Lower leg skin (tissue), 3 donors: ENCODE results near the gene ZNF778.

Source experiments
- POLR2A ChIP-seq, 2 donors: fragments of 450-650 bp; IDR thresholded peaks; one replicate each; pipeline ENCODE4 v1.6.1; 2016 to 2017; ENCODE audit warnings: antibody characterized with exemption in 2 of 2, mild to moderate bottlenecking in 1 of 2, moderate library complexity in 1 of 2
- TF ChIP-seq, protein P1 (sequence below), 3 donors: fragments of 450-650 bp; IDR thresholded peaks; one replicate each; pipeline ENCODE4 v1.5.1; 2016; ENCODE audit warnings: antibody characterized with exemption in 3 of 3, mild to moderate bottlenecking in 3 of 3, moderate library complexity in 2 of 3

- TF ChIP-seq, protein P1, sequence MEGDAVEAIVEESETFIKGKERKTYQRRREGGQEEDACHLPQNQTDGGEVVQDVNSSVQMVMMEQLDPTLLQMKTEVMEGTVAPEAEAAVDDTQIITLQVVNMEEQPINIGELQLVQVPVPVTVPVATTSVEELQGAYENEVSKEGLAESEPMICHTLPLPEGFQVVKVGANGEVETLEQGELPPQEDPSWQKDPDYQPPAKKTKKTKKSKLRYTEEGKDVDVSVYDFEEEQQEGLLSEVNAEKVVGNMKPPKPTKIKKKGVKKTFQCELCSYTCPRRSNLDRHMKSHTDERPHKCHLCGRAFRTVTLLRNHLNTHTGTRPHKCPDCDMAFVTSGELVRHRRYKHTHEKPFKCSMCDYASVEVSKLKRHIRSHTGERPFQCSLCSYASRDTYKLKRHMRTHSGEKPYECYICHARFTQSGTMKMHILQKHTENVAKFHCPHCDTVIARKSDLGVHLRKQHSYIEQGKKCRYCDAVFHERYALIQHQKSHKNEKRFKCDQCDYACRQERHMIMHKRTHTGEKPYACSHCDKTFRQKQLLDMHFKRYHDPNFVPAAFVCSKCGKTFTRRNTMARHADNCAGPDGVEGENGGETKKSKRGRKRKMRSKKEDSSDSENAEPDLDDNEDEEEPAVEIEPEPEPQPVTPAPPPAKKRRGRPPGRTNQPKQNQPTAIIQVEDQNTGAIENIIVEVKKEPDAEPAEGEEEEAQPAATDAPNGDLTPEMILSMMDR (IDR thresholded peaks at IDR 0.05) = no peak
- TF ChIP-seq POLR2A (IDR thresholded peaks at IDR 0.05) = no peak
Observed at GRCh38 chr16:89275284-89275584, 57.7 kb downstream of the ZNF778 start.
